ENCODE measurements around the gene MAP3K4. TPM values are rescaled to one million over a fixed set of nuclear protein-coding genes. Genes with fewer than 3 reads are reported as not detected.

MAP3K4 gene
- total RNA-seq, 1 donor from 2014 or later, result 56.7 TPM

DNA sequence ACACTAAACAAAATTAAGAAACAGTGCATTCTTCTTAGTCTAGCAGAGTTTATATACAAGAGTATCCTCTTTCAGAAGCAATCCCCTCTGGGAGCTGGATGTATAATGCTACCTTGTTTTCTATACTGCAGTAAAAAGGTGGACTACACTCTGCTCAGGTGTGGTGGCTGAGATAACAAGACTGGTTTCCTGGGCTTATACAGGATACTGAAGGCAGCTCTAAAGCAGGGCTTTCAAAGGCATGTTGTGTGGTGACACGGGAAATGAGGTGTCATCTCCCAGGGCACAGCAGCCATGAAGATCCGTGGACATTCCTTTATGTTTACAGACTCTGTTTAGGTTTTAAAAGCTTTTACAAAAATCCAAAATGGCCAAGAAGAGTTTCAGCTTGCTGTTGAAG lies 136.7 kb downstream of the MAP3K4 start:
- Histone ChIP-seq H3K9me3 (no peaks in the 10 kb centered on the region), H3K4me3 (no peak overlapping the region), H3K36me3 (peaks cover 0 to 29% of the 10 kb centered on the region in 2 donors), H3K27me3 (no peaks in the 10 kb centered on the region), H3K27ac (no peak overlapping the region), H3K4me1 (no peaks in the 10 kb centered on the region)
- TF ChIP-seq, protein P1, sequence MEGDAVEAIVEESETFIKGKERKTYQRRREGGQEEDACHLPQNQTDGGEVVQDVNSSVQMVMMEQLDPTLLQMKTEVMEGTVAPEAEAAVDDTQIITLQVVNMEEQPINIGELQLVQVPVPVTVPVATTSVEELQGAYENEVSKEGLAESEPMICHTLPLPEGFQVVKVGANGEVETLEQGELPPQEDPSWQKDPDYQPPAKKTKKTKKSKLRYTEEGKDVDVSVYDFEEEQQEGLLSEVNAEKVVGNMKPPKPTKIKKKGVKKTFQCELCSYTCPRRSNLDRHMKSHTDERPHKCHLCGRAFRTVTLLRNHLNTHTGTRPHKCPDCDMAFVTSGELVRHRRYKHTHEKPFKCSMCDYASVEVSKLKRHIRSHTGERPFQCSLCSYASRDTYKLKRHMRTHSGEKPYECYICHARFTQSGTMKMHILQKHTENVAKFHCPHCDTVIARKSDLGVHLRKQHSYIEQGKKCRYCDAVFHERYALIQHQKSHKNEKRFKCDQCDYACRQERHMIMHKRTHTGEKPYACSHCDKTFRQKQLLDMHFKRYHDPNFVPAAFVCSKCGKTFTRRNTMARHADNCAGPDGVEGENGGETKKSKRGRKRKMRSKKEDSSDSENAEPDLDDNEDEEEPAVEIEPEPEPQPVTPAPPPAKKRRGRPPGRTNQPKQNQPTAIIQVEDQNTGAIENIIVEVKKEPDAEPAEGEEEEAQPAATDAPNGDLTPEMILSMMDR (IDR thresholded peaks at IDR 0.05), result no peak
- TF ChIP-seq POLR2A (IDR thresholded peaks at IDR 0.05), result no peak
- TF ChIP-seq POLR2AphosphoS5 (IDR thresholded peaks at IDR 0.05; ENCODE audit: insufficient read depth in 1 of 2, low read depth in 1 of 2), result no peak
- no peak for DNase-seq (ENCODE audit: extremely low spot score in 2 of 2)
- intact Hi-C loops (cut with DNase I), result no loop called here

DNA sequence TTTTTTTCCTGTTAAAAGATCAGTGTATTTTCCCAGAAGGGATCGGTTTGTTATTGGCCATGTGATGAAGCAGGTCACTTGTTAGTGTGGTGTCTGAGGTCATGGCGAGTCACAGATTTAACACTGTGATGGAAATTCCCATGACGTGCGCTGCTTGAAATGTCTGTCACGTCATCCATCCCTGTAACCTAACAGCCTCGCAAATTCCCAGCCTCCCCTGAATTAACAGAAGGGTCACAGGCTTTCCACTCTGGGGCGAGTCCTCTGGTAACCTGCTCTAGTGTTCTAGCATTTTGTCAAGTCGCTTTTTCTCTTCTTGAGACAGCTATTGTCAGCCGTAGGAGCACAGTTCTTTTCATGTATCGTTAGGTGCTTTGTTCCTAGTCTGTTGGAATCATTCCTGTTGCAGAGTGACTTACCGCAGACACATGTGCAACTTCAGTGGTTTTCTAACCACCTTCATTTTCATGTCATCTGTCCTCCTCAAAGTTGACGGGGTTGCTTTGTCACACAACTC lies 137.2 kb downstream of the MAP3K4 start:
- no peaks in the 10 kb centered on the region for H3K4me1 ChIP-seq
- no peaks in the 10 kb centered on the region for H3K27me3 ChIP-seq
- H3K36me3 ChIP-seq, result peaks cover 0 to 24% of the 10 kb centered on the region in 2 donors
- no peak overlapping the region for H3K27ac ChIP-seq
- DNase-seq (ENCODE audit: extremely low spot score in 2 of 2), result no peak
- no peak overlapping the region for H3K4me3 ChIP-seq
- no peak for TF ChIP-seq POLR2AphosphoS5 (IDR thresholded peaks at IDR 0.05; ENCODE audit: insufficient read depth in 1 of 2, low read depth in 1 of 2)
- TF ChIP-seq POLR2A (IDR thresholded peaks at IDR 0.05), result no peak
- TF ChIP-seq, protein P1 (IDR thresholded peaks at IDR 0.05), result no peak
- intact Hi-C loops (cut with DNase I), result no loop called here
- H3K9me3 ChIP-seq, result no peaks in the 10 kb centered on the region

DNA sequence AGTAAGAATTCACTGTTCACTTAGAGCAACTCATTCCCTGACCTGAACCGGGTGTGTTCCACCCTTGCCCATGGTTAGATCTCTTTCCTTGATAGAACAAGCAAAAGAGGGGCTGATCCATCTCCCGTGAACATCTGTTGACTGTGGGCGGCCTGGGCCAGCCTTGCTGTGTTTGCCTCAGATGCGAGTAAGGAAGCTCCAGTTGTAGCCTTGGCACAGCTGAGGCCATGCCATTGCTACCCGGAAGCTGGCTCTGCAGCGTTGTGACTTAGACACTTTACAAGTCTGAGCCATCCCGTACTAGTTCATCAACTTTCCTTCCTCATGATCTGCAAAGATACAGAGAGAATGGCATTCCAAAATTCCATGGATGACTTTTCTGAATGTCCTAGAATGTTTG lies 139.0 kb downstream of the MAP3K4 start:
- intact Hi-C loops (cut with DNase I), result no loop called here
- Histone ChIP-seq H3K27ac (no peak overlapping the region), H3K4me3 (no peak overlapping the region), H3K36me3 (peaks cover 0 to 17% of the 10 kb centered on the region in 2 donors), H3K4me1 (no peaks in the 10 kb centered on the region), H3K27me3 (no peaks in the 10 kb centered on the region), H3K9me3 (no peaks in the 10 kb centered on the region)
- TF ChIP-seq POLR2A (IDR thresholded peaks at IDR 0.05) (no peak), POLR2AphosphoS5 (IDR thresholded peaks at IDR 0.05; ENCODE audit: insufficient read depth in 1 of 2, low read depth in 1 of 2) (no peak)
- TF ChIP-seq, protein P1 (IDR thresholded peaks at IDR 0.05), result no peak
- DNase-seq (ENCODE audit: extremely low spot score in 2 of 2), result no peak

DNA sequence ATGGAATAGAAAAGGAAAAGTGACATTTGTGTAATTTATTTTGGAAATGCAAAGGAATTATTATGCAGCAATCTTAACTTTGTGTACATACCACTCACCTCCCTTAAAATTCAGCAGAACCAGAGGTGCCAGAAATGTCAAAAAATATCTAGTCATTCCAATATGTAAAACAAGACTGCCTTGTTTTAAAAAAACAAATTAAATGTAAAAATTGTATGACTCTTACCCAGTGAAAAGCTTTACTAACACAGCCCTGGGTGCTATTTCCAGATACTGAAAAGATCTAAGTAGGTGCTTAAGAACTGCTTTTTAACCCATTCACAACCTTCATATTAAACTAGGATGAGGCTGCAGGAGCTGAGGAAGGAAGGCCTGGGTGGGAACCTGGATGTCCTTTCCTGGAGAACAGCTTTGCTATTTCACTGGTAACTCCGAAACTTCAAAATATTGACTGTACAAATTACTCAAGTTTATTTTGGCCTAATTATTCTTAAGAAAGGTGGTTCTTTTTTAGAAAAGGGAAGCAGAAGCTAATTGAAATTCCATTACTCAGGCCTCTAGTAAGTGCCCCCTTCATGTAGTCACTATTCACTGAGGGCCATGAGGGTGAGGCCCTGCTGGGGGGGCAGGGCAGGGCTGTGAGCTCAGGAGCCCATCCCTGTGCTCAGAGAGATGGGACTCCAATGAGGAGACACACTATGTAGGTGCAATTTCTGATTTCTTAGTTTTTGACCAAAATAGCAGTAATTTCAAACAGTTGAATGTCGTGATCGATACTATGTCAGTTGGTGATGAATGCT lies 139.6 kb downstream of the MAP3K4 start:
- H3K36me3 ChIP-seq, result peaks cover 0 to 17% of the 10 kb centered on the region in 2 donors
- no peak overlapping the region for H3K4me3 ChIP-seq
- no peaks in the 10 kb centered on the region for H3K9me3 ChIP-seq
- intact Hi-C loops (cut with DNase I), result no loop called here
- no peak for TF ChIP-seq POLR2AphosphoS5 (IDR thresholded peaks at IDR 0.05; ENCODE audit: insufficient read depth in 1 of 2, low read depth in 1 of 2)
- no peak for TF ChIP-seq POLR2A (IDR thresholded peaks at IDR 0.05)
- TF ChIP-seq, protein P1 (IDR thresholded peaks at IDR 0.05), result no peak
- no peaks in the 10 kb centered on the region for H3K4me1 ChIP-seq
- no peak overlapping the region for H3K27ac ChIP-seq
- H3K27me3 ChIP-seq, result no peaks in the 10 kb centered on the region
- no peak for DNase-seq (ENCODE audit: extremely low spot score in 2 of 2)

DNA sequence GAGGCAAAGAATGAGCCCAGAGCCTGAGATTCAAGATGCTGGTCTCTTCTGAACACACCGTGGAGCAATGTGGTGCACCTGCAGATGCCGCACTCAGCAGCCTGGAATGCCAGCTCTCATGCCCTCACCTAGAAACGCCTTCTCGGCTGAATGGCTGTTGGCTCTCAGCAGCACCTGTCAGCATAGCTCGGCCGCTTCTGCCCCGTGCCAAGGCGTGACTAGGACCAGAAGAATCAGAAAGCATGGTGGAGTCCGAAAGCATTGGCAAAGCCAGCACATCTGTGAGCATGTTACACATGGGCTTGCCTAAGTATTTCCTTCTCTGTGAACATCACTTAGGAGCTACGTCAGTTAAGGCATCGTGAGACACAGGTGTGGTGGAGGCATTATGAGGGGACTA lies 140.8 kb downstream of the MAP3K4 start:
- no peaks in the 10 kb centered on the region for H3K9me3 ChIP-seq
- H3K4me1 ChIP-seq, result no peaks in the 10 kb centered on the region
- H3K27ac ChIP-seq, result no peak overlapping the region
- no peak overlapping the region for H3K4me3 ChIP-seq
- no peaks in the 10 kb centered on the region for H3K27me3 ChIP-seq
- TF ChIP-seq, protein P1 (IDR thresholded peaks at IDR 0.05), result no peak
- no peak for TF ChIP-seq POLR2A (IDR thresholded peaks at IDR 0.05)
- no peak for TF ChIP-seq POLR2AphosphoS5 (IDR thresholded peaks at IDR 0.05; ENCODE audit: insufficient read depth in 1 of 2, low read depth in 1 of 2)
- peaks cover 0 to 17% of the 10 kb centered on the region in 2 donors for H3K36me3 ChIP-seq
- DNase-seq (ENCODE audit: extremely low spot score in 2 of 2), result no peak
- intact Hi-C loops (cut with DNase I), result no loop called here

Measured in vagina (tissue), 2 donors.